Suppressor macrophage treated with lipopolysaccharide for 1 hour (primary cell): ENCODE results near the gene RBMS3.
A peak's percentile ranks its signal among the peaks of the same experiment; 100 is the strongest.

Source experiments
- DNase-seq, 3 donors: peaks; one replicate each; pipeline ENCODE4 v3.0.0-alpha.2; 2020 to 2022

The RBMS3 gene

DNA sequence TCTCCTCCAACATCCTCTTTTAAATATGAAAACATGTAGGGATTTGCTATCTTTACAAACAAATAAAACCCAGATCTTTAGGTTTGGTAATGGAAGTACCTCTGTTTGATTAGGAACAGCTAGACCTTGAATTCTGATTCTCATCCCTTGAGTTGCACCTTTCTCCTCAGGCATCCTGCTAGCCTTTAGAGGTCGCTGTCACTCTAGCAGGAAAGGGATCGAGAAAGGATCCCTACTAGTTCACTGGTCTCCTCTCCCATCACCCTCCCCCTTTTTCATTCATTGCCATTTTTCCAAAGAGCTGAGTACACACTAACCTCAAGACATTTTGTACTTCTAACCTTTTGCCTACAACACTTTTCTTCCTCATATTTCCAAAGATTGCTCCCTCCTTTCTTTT lies 569.8 kb downstream of the RBMS3 start:
- no peak for DNase-seq

DNA sequence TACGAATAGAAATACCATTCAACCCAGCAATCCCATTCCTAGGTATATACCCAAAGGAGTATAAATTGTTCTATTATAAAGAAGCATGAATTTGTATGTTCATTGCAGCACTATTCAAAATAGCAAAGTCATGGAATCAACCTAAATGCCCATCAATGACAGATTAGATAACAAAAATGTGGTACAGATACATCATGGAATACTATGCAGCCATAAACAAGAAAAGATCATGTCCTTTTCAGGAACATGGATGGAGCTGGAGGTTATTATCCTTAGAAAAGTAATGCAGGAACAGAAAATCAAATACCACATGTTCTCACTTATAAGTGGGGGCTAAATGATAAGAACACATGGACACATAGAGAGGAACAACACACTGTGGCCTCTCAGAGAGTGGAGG lies 571.9 kb downstream of the RBMS3 start:
- DNase-seq = no peak

DNA sequence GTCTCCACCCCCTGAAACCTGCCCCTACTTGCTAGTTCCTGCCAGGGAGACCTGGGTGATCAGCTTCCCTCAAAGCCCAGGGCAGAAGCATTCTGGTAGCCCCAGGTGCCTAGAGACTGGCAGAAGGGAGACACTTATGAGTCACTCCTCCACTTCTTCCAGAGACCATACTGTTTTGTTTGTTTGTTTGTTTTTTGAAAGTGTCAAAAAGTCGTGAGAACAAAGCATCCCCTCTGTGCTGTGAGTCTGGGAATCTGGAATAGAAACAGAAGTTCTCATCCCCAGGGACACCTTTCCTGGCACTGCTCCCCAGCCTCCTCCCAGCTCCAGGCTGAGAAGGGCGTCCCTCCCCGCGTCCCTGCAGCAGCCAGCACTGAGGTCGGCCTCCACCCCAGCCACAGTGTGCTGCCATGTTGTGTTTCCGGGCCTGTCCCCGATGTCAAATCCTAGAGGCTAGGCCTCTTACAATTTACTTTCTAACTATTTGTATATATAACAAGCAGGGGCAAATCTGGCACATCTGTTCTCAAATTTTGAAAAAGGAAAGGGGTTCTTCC lies 573.0 kb downstream of the RBMS3 start:
- no peak for DNase-seq

DNA sequence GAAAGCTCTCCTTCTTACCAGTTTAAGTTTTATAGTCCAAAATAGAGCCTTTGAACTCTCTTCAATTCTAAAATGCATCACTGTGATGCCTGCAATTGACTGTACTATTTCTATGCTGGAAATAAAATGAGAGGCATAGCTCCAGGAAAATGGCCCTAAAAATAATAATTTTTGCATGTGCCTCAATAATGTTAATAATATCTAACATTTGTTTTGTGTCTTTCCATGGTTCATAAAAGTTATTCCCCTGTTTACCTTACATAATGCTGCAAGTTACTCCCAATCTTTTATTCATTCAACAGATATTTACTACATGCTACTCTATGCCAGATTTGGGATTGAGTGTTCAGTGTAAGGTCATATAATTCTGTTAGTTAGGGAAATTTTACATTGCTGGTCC lies 574.0 kb downstream of the RBMS3 start:
- DNase-seq = no peak

DNA sequence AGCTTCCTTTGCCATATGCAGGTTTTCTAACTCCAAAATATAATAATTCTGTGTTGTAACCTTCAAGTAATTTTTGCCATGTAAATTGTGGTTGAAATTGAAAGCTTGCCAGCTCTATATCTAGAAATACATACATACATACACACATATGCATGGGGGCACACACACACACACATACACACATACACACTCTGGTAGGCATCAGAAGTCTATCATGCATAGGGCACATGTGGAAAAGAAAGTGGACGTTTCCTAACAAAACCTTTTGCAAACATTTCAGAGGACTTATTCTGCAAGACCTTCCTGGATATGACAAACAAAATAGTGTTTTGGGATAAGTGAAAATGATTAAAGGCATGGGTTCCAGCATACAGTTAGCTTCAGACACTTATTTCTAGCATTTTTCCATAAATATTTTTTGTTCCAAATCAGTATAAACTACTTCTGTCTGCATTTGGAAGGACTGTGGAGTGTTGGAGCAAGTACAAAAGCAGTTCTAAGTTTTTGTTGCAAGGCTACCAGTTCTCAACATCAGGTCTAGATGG lies 578.9 kb downstream of the RBMS3 start:
- no peak for DNase-seq

DNA sequence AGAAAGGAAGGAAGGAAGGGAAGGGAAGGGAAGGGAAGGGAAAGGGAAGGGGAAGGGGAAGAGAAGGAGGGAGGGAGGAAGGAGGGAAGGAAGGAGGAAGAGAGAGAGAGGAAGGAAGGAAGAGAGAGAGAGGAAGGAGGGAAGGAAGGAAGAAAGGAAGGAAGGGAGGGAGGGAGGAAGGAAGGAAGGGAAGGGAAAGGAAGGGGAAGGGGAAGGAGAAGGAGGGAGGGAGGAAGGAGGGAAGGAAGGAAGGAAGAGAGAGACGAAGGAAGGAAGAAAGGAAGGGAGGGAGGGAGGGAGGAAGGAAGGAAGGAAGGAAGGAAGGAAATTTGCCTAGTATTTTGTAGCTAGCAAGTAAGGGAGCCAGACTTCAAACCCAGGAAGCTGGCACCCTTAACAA lies 583.9 kb downstream of the RBMS3 start:
- DNase-seq = no peak

DNA sequence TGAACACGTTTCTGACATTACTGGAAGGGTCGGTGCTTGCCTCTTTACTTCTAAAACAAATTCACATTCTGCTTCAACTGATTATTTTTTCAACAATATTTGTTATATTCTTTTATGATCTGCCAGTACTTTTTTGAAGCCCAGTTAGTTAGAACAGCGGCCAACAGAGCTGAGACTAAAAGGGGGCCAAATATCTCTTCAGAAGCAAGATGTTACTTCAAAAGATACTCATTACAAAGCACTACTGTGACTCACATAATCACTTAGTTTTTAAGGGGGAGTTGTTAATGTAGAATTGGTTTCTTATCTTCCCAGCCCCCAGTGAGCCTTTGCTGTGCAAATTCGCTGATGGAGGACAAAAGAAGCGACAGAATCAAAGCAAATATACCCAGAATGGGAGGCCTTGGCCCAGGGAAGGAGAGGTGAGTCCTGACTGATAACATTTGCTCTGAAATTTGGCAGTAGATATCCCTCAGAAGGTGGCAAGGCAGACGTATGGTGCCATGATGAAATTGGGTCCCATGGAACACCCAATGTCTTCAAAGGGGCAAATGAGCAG lies 587.8 kb downstream of the RBMS3 start:
- DNase-seq = no peak

DNA sequence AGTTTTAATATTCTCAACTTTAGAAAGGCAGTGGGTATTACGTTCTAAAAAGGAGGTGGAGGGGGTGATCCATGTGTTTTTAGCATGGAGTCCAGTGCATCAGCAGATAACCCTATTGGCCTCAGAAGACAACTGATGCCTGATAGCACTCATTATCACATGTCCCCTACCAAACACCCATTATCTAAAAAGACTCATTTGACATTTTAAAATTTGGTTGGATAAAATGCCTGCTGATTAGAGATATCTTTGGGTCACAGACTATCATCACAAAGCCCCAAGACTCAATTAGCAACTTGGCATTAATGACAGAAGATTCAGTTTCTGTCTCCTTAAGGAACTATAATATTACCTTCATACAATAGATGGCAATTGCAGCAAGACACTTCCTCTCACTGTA lies 589.3 kb downstream of the RBMS3 start:
- no peak for DNase-seq

DNA sequence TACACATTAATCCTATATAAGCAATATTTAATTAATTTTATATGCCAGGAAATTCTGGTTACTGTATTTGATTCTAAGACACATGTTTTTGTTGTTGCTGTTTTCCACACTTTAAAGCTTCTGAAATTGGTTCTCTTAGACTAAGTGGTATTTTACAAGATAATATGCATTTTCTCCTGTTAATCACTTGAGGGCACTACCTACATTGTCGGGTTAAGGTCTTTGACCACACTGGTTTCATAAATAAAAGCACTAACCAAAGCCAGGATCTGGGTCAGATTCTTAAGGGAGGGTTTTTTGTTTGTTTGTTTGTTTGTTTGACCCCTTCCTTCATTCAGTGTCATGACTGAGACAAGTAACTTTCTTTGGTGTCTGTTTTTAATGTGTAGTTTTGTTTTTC lies 590.2 kb downstream of the RBMS3 start:
- DNase-seq = no peak

DNA sequence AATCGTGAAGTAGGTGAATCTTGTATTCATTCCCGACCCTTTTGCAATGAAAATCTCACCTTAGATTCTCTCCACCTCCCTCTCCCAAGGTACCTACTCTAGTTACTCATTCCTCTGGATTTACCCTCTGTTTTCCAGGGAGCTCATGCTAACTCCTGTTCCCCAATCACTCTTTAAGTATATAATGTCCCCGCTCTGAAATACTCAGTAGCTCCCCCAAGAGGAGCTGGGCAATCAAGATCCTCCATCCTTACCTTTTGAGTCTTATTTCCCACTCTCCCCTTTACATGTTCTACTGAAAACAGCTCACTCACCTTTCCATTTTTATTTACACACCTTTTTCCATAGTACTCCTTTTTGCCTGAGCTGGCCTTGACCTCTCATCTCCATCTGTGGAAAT lies 599.9 kb downstream of the RBMS3 start:
- DNase-seq = no peak

DNA sequence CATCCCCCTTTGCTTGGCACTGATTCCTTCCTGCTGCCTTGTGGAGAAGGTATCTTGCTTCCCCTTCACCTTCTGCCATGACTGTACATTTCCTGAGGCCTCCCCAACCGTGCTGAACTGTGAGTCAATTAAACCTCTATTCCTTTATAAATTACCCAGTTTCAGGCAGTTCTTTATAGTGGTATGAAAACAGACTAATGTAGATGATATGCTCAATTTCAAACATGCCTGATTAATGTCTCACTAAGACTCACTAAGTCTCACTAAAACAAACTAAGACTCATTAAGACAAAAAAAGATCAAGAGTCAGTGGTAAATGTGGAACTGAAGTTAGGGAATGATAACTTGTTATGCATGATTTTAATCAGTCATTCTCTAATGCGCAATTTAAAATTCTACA lies 606.6 kb downstream of the RBMS3 start:
- no peak for DNase-seq

DNA sequence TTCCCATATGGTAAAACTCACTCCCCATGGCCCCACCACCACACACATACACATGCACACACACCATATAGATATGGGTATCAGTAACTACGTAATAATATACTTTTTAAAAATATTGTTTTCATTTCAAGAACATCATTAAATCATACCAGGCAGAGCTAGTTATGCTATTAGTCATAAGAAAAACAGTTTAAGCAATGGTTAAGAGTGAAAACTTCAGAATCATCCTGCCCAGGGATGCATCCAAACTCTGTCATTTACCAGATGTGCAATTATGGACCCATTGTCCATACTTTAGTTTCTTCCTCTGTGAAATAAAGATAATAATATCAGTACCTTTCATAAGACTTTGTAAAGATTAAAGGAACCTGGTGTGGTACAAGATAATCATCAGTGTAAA lies 608.3 kb downstream of the RBMS3 start:
- DNase-seq = no peak

DNA sequence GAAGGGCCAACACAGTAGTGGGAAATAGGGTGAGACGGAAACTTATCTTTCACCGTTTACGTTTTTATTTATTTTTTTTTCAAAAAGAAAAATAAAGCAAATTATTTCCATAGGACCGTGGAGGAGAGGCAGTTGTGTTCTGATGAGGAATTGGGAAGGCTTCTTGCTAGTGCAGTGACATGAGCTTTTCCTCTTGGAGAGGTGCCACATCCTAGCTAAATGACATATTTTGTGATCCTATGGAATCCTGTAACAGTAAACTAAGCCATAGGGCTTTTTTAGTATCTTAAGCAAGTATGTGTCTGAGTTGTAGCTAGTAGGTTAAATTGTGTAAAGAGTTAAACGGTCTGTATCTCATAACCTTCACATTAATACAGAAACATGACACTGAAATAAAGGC lies 609.9 kb downstream of the RBMS3 start:
- no peak for DNase-seq

DNA sequence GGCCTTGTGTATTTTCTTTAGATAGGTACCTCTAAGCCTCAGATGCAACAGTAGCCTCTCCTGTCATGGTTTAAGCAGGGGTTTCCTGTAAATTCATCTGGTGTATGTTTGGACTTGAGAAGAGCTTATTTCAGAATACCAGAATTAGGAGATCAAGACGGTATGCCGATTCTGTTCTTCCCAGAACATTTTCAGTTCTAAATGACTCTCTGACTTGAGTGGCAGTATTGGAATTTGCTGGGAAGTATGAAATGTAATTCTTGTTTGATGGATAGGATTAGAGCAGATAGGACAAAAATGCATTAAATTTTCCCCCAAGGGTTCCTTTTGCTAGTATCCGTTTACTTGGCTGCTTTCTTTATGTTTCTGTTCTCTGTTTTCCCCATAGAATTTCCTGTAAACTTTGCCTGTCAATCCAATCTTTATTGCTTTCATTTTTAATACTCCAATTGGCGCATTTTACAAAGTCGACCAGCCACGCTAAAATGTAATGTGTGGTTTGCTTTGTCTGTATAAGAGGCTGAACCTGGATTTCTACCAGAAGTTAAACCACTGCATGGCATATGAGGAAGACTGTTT lies 612.2 kb downstream of the RBMS3 start:
- DNase-seq = no peak

DNA sequence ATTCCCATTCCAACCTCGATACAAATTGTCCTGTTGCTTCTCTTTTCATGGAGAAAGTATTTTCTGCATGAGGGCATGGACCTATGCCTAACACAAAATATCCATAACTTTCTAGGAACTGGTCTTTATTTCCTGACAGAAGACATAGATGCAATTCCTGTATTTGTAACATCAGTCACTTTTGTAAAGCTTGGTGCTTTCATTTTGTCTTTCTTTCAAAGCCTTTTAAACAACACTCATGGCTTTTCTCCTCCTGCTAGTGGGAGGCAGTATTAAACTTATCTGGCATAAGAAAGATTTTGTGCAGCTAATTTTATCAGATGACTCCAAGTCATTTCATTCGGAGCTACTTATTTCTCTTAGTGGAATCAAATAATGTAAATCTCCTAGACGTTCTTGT lies 616.0 kb downstream of the RBMS3 start:
- no peak for DNase-seq

DNA sequence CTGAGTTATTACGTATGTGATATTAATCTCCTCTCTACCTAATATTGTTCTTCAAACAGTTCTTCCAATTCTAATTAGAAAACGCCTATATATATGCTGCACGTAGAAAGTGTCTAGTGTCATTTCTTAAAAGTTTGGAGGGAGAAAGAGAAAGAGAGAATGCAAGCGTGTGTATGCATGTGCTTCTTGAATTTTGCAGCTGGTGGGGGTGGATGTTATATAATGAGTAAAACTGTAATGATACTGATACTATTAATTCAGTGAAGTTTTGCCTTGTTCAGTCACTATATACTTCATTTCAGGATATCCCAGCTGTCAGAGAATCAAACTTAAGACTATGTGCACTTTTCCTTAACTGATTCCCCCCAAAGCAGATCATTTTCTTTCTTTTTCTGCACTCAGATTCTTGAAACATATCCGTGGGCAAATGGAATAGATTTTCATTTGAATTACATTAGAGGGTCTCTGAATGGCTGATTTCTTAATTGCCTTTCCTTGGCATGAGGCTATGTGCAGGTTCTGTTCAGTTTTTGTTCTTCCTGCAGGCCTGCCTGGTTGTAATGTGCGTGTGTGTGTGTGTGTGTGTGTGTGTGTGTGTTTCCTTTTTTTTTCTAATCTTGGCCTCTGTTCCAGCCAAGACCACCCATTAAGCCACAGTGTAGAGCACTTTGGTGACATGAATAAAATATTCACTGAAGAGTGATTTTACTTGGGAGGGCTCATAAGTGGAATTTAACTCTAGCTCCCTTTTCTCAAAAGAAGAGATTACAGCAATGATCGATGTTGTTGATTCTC lies 617.5 kb downstream of the RBMS3 start:
- DNase-seq = no peak

DNA sequence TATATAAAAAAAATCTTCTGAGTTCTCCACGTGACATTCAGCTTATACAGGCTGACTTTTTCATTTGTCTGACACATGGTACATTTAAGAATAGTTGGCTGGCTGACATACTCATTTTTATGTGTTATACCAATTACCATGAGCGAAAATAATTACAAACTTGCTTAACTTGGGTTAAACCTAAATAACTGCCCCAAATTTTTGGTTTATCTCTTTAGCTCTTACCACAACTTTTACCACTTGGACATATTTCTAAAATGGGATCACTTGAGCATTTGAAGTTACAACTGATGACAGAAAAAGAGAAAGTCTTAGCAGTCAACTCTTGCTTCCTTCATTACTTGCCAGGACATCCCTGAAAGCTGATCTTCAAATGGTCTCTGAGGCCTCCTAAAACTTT lies 618.1 kb downstream of the RBMS3 start:
- no peak for DNase-seq

DNA sequence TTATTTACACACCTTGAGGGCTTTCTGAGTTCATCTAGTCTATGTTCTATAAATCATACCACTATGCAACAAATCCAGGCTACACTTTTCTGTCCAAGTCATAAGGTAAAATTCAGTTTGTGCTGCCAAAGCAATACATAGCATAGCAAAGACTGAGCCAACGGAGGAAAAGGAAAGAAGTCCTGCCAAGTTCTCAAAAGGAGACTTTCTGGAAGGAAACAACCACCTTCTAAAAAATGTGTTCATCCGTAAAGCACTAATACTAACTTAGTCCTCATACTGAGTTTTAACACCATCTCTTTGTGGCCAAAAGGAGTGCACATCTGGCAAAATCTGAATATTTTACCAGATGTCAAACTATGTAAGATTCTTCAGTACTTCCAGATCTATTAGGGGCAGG lies 620.2 kb downstream of the RBMS3 start:
- no peak for DNase-seq

DNA sequence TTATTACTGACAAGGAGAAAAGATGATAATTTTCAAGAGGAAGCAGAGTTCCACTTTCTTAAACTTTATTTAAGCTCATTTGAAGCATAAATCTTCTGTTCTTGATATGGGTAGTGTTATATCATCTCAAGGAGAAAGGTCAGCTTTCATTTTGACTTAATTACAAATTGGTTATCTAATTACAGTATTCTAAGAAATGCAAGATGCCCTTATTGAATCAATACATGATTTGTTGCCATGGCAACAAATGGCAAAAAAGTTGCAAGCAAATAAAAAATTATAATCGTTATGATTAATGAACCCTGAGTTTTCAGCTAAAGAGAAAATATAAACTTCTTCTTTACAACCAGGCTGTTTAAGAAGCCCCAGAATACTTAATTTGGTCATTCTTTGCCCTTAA lies 622.7 kb downstream of the RBMS3 start:
- no peak for DNase-seq

DNA sequence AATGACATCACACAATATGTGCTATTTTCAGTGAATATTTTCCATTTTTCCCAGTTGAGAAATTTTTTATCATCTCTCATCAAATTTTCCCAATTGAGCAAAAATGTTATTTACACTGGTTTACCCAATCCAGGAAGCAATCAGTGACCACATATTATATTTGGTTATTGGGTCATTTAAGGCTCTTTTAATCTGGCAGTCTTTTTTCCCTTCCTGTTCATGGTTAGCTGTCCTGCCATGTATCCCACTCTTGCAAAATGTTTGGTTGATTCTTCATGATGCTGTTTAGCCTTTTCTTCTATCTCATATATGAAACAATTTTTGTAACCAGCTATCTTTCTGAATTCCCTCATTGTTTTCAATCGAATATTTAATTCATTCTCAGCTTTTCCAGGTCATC lies 626.0 kb downstream of the RBMS3 start:
- DNase-seq = peak in 2 of 3 donors; percentile 2 to 25

DNA sequence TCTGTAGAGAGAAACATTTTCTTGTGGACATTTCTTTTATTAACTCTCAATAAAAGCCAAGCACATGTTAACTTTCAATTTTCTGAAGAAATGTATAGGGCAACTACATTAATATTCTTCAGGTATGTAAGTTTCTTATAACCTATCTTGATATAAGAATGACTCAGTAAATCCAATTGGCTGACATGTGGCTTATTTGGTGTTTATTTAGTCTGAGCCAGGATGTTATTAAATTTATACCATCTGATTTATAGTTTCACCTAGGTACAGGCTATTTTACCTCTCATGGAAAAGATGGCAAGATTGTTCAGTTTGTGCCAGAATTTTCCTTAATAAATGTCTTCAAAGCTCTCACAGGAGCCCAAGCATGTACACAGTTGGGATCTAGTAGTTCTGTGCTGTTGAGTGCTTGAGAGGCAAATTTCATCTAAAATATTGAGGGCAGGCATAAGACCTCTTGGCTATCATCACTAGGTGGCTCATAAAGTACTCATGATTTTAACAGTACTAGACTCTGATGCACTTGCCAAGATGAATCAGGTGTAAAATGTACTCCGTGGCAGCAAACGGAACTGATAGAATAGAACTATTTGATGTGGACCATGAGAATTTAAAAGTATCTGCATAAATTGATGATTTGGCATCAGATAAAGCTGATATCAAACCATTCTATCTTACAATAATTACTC lies 631.9 kb downstream of the RBMS3 start:
- DNase-seq = no peak

DNA sequence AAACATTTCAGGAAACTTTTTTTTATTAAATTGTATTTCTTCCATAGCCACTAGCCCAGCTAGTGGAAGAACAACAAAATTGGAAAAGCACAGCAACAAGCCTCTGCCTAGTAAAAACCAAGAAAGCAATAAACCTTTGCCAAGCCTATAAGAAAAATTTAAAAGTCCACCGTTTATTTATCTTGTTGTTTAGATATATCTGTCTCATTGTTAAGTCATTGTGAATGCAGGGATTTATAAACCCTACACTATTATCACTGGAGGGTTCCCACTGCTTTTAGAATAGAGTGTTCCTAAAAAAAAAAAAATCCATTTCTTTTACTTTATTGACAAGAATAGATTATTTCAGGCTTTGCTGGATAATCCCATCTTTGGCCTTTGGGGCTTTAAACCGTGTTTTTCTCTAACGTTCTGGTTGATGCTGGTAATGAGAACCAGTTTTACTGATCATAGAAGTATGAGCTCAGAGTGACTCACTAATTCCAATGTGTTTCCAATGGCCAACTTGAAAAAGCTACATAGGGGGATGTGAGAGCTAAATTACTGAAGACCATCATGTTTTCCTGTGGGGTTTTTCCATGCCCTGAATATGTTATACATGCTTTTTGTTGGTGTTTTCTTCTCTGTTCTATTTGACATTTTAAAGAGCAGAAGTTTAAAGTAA lies 634.1 kb downstream of the RBMS3 start:
- DNase-seq = no peak

DNA sequence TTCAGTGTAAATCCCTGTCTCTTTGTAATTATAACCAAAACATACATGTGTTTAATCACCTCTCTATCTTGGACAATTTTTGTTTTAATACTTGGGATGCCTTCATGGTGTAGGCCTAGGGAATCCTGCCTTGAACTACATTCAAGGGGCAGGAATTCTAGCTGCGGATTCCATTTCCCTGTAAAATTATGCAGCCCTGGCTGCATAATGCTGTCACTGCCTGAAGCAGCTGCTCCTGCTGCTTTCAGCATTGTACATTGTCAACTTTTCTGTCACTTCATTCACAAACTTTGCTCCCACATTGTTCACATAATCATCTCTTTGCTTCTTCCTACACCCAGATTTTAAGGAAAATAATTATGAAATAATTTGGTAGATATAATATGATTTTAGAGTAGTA lies 638.7 kb downstream of the RBMS3 start:
- no peak for DNase-seq
